DND-41 (cell line): ENCODE data around the gene LAMB1.

Source experiments
- ATAC-seq: fragments of 200-7000 bp; cut with Tn5 transposase; 3 replicates; pipeline ENCODE4 v1.9.1; 2021; ENCODE audit warnings: low read depth; ENCODE audit not compliant: insufficient read depth
- DNase-seq: peaks from one replicate; pipeline ENCODE4 v3.0.0-alpha.2; 2020
- H2AFZ ChIP-seq: 2 replicates; pipeline ENCODE4 v1.6.0; 2012; ENCODE audit warnings: low read depth, low read length
- H3K27ac ChIP-seq: 2 replicates; pipeline ENCODE4 v1.5.1; 2012; ENCODE audit warnings: low read length, inconsistent platforms
- H3K27me3 ChIP-seq: fragments of 200-600 bp; sonication (generic); 2 replicates; pipeline ENCODE4 v1.6.0; 2012; ENCODE audit warnings: low read length, mild to moderate bottlenecking, inconsistent platforms; ENCODE audit not compliant: insufficient read depth, poor library complexity
- H3K36me3 ChIP-seq: 2 replicates; pipeline ENCODE4 v1.5.1; 2012; ENCODE audit warnings: low read length, inconsistent platforms; ENCODE audit not compliant: insufficient read depth
- H3K4me1 ChIP-seq: 2 replicates; pipeline ENCODE4 v1.5.1; 2012; ENCODE audit warnings: mild to moderate bottlenecking, low read length; ENCODE audit not compliant: insufficient read depth
- H3K4me2 ChIP-seq: 2 replicates; pipeline ENCODE4 v1.6.0; 2012; ENCODE audit warnings: mild to moderate bottlenecking, moderate library complexity, low read length, inconsistent platforms; ENCODE audit not compliant: insufficient read depth
- H3K4me3 ChIP-seq, 2 experiments: fragments of 200-600 bp in 1 of 2; shearing (Covaris generic) in 1 of 2; 2 replicates each; pipeline ENCODE4 v1.5.1; 2012 to 2016; ENCODE audit warnings: inconsistent platforms in 2 of 2, low read length in 2 of 2, mild to moderate bottlenecking in 2 of 2, low read depth in 1 of 2, moderate library complexity in 1 of 2
- H3K79me2 ChIP-seq: 2 replicates; pipeline ENCODE4 v1.6.0; 2012; ENCODE audit warnings: low read length, inconsistent platforms; ENCODE audit not compliant: insufficient read depth
- H3K9ac ChIP-seq: 2 replicates; pipeline ENCODE4 v1.6.0; 2012; ENCODE audit warnings: low read depth, mild to moderate bottlenecking, inconsistent platforms, low read length, moderate library complexity
- H3K9me3 ChIP-seq: 2 replicates; pipeline ENCODE4 v1.5.1; 2012; ENCODE audit warnings: low read length, moderate library complexity, mild to moderate bottlenecking, inconsistent platforms; ENCODE audit not compliant: insufficient read depth, severe bottlenecking
- H4K20me1 ChIP-seq: 2 replicates; pipeline ENCODE4 v1.6.0; 2012; ENCODE audit warnings: low read length; ENCODE audit not compliant: insufficient read depth
- CTCF ChIP-seq: IDR thresholded peaks from 2 replicates; pipeline ENCODE4 v1.5.1; 2012; ENCODE audit warnings: borderline replicate concordance, low read length, moderate library complexity, mild to moderate bottlenecking; ENCODE audit not compliant: poor library complexity, severe bottlenecking; ENCODE audit errors: extremely low read depth
- EZH2 ChIP-seq: IDR thresholded peaks from 3 replicates; pipeline ENCODE4 v1.6.1; 2012; ENCODE audit warnings: borderline replicate concordance, low read depth, mild to moderate bottlenecking, moderate library complexity, low read length, inconsistent platforms; ENCODE audit not compliant: severe bottlenecking

LAMB1 gene

DNA sequence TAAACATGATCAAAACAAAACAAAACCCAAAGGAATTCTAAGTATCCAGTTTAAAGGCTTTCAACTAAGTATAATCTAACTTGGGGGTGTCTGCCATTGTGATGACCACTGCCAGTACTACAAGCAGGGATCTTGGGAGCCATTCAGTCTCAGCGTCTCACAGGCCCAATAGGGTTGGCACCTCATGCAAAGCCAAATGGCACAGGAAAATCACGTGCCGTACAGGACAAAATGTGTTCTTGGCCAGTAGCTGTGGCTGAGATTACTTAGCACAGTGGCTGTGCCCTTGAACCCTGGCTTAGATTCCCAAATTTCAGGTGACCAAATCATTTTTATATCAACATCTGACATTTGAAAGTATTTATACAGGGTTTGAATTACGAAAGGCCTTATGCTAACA lies 62.0 kb downstream of the LAMB1 start:
- no peaks in the 10 kb centered on the region for H3K27me3 ChIP-seq
- H2AFZ ChIP-seq, result no peak overlapping the region
- TF ChIP-seq EZH2 (no peak), CTCF (no peak)
- H3K79me2 ChIP-seq, result no peaks in the 10 kb centered on the region
- no peaks in the 10 kb centered on the region for H4K20me1 ChIP-seq
- H3K4me2 ChIP-seq, result no peak overlapping the region
- no peak for ATAC-seq
- no peaks in the 10 kb centered on the region for H3K4me1 ChIP-seq
- H3K9me3 ChIP-seq, result no peaks in the 10 kb centered on the region
- no peak for DNase-seq
- no peak overlapping the region for H3K27ac ChIP-seq
- H3K36me3 ChIP-seq, result peaks cover 10% of the 10 kb centered on the region; the same call in 1 of the 2 replicates
- H3K4me3 ChIP-seq, result no peak overlapping the region
- no peak overlapping the region for H3K9ac ChIP-seq

GRCh38 chr7:107939573-107940489 lies 63.1 kb downstream of the LAMB1 start:
- Histone ChIP-seq H3K4me3 (no peak overlapping the region), H3K27me3 (no peaks in the 10 kb centered on the region), H3K36me3 (peaks cover 10% of the 10 kb centered on the region; the same call in 1 of the 2 replicates), H3K9me3 (no peaks in the 10 kb centered on the region), H3K27ac (no peak overlapping the region), H4K20me1 (no peaks in the 10 kb centered on the region), H3K9ac (no peak overlapping the region), H3K4me2 (no peak overlapping the region), H3K79me2 (no peaks in the 10 kb centered on the region), H3K4me1 (no peaks in the 10 kb centered on the region), H2AFZ (no peak overlapping the region)
- no peak for ATAC-seq
- TF ChIP-seq CTCF, result no peak
- no peak for DNase-seq

DNA sequence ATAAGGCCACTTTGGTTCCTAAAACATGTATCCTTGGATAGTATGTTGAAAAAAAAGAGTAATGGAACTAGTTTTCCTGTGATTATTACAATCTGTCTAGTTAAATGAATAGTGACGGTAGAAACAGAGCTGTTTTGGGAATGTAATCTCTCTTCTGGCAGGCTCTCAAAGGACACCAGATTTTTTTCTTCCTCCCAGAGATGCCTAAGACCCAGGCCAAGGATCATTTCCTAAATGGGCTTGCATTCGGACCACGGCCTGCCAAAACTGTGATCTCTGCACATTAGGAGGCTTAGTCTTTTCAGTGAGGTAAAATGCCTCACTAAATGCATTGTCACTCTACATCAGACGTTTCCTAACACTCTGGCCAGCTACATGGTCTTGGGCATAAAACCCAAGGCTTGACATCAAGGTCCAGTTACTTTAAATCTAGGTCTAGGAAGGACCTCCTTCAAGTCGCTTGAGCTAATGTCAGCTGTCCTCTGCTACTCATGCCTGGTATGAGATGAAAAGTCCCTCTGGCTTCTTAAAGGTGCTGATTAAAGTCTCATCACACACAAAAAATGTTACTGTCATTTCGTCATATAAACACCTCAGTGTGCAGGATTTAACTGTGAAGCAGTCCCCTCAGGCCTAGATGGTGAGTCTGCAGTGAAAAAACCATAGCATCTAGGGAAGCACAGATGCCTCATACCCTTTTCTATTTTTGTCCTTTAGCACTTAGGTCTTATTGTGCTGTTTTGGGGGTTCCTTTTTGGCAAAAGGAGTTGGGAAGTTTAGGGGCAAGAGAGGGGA lies 64.3 kb downstream of the LAMB1 start:
- no peak overlapping the region for H2AFZ ChIP-seq
- no peak for ATAC-seq
- no peak overlapping the region for H3K4me2 ChIP-seq
- H3K4me3 ChIP-seq, result no peak overlapping the region
- peaks cover 10% of the 10 kb centered on the region; the same call in 1 of the 2 replicates for H3K36me3 ChIP-seq
- DNase-seq, result no peak
- no peaks in the 10 kb centered on the region for H3K4me1 ChIP-seq
- no peaks in the 10 kb centered on the region for H4K20me1 ChIP-seq
- no peak overlapping the region for H3K9ac ChIP-seq
- no peaks in the 10 kb centered on the region for H3K79me2 ChIP-seq
- no peaks in the 10 kb centered on the region for H3K27me3 ChIP-seq
- H3K9me3 ChIP-seq, result no peaks in the 10 kb centered on the region
- TF ChIP-seq EZH2 (no peak), CTCF (no peak)
- no peak overlapping the region for H3K27ac ChIP-seq
